Islet of Langerhans (tissue), 1 donor: ENCODE results near the gene PDXK.

Experiments used
- FAIRE-seq: peaks from one replicate; lab custom pipeline; 2011; peaks lifted over from hg19 to GRCh38; lab: Jason Lieb, UNC

Gene PDXK

DNA sequence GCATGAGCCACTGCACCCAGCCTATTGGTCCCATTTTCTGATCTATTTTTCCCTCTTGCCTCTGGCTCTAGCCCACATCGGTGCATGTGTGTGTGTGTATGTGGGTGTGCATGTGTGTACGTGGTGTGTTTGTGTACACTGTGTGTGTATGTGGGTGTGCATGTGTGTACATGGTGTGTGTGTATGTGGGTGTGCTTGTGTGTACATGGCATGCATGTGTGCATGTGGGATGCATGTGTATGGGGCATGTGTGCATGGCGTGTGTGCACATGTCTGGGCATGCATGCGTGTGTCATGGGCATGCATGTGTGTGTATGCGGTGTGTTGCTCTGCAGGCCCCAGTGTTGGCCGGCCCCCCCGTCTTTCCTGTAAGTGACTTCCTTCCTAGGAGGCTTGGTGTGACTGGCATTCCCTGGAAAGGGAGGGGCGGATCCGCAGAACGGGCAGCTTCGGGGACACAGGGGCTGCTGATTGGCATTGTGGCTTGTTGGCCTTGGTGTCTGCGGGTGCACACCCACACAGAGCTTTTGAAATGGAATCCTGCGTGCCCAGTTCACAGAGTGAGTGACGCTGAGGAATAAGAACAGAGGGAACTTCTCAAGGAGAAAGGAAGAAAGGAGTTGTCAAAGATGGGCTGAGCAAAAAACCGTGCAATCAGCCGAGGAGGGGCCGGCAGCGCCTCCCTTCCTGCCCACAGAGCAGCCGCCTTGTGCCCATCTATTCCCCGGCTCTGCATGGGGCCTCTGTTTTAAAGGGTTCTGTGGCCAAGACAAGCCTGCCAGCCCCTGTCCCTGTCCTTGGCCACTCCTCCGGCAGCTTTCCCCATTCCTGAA is 8.0 kb downstream of the PDXK start:
- FAIRE-seq = no peak

- no peak for FAIRE-seq
These were observed 8.7 kb downstream of the PDXK start for GRCh38 chr21:43727519-43728153.

GRCh38 chr21:43728154-43728466 is 9.2 kb downstream of the PDXK start:
- no peak for FAIRE-seq

GRCh38 chr21:43728467-43729390 is 9.8 kb downstream of the PDXK start:
- FAIRE-seq = no peak

GRCh38 chr21:43731476-43731875 is 12.5 kb downstream of the PDXK start:
- FAIRE-seq = no peak

DNA sequence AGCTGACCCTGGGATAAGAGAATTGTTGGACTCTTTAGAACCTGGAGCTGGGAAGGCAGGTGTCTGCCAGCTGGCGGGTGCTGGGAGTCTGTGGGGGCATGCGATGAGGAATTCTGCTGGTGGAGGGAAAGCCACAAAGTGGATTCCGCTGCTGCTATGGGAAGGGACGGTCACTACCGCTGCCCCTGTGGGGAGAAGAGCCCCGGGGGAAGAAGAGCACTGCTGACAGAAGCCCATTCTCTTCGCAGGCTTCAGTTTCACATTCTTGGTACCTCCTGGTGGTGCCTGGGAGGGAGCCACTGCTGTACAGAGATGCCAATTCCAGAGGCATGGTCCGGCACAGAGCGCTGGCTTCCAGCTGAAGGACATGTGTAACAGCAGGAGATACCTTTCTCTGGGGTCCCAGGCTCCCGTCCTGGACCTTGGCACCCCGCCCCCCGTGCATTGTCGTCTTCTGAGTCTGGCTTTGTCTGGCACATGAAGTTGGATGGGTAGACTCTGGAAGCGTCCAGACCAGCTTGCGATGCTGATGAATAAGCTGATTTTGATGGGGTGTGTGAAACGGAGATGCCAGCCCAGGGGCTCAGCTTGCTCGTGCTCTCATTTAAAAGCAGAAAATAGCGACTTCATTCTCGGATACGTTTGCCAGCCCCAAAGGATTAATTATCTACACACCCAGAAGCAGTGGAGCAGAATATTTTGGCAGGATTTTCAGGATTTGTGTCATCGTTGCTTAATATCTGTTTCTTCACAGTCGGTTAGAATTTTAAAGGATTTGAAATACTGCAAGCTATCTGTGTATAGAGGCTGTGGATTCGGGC is 13.2 kb downstream of the PDXK start:
- FAIRE-seq = no peak

- no peak for FAIRE-seq
These were observed 14.1 kb downstream of the PDXK start for GRCh38 chr21:43733060-43733459.

DNA sequence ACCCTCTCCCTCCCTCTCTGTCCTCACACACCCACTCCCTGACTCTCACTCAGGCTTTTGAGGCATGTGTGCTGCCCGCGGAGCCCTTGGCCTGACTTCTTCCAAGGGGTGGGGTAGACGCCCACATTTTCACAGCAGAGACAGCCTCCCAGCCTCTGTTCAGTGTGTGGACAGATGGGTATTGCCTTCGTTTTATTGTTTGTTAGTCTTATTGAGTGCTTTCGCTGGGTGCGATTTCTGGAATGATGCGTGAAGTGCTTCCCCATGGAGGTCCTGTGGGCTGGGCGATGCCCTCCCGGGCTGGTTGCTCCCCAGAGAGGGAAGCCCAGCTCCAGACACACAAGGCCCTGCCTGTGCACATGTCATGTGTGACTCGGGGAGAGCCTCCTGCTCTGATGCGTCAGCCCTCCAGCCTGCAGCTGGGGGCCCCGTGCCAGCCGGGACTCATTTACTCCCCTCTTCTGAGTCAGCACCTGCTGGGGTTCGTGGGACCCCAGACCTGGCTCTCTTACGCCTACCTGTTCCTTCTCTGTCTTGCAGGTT is 14.7 kb downstream of the PDXK start:
- FAIRE-seq = no peak

DNA sequence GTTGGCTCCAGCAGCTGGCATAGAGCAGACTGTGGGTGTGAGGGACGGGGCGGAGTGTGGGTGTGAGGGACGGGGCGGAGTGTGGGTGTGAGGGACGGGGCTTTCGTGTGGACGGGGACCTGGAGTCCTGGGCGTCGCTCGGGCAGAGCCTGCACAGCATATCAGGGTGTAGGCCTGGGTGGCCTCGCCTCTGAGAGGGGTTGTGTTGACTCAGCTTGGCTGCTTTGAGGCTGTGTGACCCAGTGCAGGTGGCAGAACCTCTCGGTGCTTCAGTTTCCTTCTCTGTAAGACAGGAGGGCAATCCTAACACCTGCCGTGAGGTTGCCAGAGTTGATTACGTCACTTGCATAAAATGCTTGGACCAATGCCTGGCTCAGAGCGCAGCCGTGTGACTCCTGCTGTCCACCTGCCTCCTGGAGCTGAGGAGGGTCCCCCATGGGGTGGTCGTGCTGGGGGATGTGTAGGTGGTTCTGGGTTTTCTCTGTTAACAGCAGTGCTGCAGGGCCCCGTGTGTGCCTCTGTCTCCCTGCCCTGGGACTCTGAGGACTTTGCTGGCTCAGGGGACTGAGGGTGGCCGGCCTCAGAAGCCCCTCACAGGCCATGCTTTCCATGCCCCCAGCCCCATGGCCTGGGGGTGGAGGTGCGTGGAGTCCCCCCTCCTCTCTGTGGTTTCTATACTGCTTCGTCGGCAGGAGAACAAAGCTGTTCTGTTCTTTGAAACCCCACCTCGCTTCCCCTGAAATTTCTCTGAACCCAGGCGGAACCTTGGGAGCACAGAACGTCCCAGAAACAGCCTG is 15.4 kb downstream of the PDXK start:
- no peak for FAIRE-seq

DNA sequence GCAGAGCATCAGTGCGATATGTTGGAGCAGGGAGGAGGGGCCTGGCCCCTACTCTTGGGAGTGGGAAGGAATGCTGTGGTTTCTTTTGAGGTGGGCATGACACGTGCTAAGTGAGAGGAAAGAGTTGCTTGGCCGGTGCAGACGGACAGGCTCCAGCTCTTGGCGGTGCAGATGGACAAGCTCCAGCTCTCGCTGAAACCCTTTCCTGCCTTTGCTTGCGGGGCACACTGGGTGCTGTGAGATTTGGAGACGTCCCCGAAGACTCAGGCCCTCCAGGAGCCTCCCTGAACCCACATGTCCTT is 15.9 kb downstream of the PDXK start:
- no peak for FAIRE-seq

- FAIRE-seq = no peak
These were observed 16.5 kb downstream of the PDXK start for GRCh38 chr21:43735236-43736091.

- no peak for FAIRE-seq
These were observed 17.4 kb downstream of the PDXK start for GRCh38 chr21:43736224-43736883.

GRCh38 chr21:43737158-43737950 is 18.4 kb downstream of the PDXK start:
- no peak for FAIRE-seq

DNA sequence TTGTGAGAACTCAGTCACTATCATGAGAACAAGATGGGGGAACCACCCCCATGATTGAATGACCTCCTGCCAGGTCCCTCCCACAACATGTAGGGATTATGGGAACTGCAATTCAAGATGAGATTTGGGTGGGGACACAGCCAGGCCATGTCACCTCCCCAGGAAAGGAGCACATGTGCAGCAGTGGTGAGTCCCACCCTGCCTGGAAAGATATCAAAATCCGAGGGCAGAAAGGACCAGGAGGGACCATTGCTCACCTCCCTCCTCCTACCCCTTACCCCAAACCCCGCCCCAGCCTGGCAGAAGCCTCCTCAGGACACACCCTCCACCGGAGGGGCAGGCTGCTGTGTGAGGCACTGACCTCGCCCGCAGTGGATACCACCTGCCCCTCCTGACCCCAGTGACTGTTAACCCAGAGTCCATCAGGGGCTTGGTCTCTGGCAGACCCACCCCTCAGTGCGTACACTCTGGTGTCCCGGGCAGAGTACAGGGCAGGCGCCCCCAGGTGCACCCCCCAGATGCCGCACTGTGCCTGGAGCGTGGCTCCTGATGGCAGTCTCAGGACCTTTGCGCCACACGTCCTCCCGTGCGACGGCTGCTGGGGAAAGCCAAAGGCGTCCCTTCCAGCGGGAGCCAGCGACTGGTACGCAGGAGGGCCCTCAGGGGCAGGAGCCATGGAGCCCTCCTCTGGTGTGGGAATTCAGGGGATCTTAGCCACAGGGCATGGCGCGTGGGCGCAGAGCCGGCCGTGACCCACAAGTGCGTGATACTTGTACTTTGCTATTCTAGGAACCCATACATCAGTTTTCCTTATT is 20.9 kb downstream of the PDXK start:
- FAIRE-seq = no peak

DNA sequence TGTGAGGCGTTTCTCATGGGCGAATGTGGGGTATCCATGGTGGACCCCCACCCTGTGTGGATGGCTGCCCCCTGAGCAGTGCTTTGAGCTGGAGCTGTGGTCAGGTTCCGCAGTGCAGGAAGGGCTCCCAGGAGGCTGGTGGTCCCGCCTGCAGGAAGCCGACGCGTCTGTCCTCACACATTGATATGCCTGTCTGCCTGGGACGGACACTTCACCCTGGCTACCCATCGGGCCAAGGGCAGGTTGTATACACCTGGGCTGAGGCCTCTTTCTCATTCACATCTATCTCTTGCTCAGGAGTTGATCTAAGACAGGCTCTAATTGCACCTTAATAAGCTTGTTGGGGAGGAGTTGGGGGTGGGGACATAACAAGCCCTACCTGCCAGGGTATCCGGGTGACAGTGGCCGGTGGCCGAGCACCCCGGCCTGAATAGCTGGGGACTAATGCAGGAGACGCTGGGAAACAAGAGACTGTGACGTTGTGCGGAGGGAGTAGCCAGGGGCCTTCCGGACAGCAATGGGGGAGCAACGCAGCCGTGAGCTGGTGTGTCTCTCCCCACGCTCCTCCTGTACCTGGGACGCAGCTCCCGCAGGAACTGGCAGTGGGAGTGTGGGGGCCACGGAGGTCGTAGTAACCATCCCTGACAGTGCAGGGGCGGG is 21.7 kb downstream of the PDXK start:
- no peak for FAIRE-seq

DNA sequence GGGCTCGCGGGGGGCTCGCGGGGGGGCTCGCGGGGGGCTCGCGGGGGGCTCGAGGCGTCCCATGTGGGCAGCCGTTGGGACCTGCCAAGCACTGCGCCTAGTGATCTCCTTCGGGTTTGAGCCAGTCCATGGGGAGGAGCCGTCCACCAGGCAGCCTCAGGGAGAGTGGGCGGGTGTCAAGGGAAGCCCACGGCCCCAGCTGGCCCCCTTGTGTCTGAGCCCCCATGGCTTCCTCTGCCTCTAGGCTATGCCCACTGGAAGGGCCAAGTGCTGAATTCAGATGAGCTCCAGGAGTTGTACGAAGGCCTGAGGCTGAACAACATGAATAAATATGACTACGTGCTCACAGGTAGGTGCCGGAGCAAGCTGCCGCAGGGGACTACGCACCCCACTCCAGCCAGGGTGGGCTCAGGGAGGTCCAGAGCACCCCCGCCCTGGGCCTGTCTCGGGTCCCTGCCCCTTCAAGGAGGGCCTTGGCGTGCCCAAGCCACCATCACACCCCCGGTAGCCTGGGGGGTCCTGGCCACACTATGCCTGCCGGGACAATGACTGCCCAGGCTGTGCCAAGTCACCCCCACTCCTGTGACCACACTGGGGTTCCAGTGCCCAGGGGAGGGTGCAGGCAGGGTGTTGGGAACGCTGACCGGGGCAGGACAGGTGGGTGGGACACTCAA is 22.6 kb downstream of the PDXK start:
- FAIRE-seq = no peak

DNA sequence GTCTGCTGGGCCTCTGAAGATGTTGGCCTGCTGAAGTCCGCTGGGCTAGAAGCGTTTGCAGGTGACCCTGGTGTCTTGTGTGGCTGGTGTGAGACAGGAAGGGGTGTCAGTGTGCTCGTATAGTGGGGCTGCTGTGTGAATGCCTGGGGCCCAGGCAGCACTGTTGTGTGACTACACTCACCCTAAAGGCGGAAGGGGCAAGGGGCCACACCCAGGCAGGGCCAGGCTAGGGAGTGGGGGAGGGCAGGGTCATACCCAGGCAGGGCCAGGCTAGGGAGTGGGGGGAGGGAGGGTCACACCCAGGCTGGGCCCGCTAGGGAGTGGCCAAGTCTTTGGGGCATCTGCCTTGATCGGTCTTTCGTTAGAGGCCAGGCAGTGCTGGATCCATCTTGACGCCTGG is 25.0 kb downstream of the PDXK start:
- FAIRE-seq = no peak
